LNCaP clone FGC (cell line): Measurements from ENCODE around the gene SNRNP25.
"Not testable (repeated sequence)": the region's sequence is repeated elsewhere in the genome, so short reads cannot be mapped to it uniquely, and the experiment has no call there.

ENCODE experiments used
- DNase-seq: peaks from one replicate; pipeline ENCODE4 v3.0.0-alpha.2; 2011; ENCODE audit warnings: low read depth
- H3K4me3 ChIP-seq: 2 replicates; pipeline ENCODE4 v1.5.1; 2011; ENCODE audit warnings: mild to moderate bottlenecking, low read depth, low read length, control low read depth
- TF ChIP-seq, protein P1 (sequence below): IDR thresholded peaks from 2 replicates; pipeline ENCODE4 v1.5.1; 2012; ENCODE audit warnings: mild to moderate bottlenecking; ENCODE audit not compliant: control insufficient read depth, insufficient read depth; ENCODE audit errors: extremely low read depth

Gene SNRNP25

DNA sequence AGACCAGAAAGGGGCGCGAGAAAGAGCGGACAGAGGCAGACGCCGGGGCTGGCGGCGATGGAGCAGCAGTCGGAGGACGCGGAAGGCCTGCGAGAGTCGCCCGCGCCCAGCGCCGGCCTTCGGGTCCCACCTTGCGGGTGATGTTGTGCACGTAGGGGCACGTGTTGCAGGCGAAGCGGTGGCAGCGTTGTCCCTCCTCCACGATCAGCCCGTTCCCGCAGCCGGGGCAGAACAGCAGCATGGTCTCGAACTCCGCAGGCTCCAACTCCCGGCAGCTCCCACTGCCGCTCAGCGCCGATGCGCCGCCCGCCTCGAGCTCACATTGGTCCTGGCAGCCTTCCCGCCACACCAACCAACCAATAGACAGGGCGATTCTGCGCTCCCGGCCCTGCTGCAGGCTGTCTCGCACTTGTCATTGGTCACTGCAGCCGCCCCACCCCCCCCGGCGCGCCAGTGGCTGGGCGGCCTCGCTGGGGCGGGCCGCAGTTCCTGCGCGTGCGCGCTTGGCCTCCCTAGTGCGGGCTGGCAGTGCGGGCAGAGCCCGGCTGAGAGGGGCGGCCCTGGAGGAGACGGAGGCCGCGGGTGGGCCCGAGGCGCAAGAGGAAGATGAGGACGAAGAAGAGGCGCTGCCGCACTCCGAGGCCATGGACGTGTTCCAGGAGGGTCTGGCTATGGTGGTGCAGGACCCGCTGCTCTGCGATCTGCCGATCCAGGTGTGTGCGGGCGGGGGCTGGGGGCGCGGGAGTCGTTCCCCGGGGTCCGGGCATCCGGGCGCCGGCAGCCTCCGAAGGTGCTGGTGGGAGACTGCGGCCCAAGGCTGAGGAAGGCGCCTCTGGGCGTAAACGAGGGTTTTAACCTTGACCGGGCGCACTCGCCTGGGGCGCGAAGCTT, at the start of gene SNRNP25, which contains the start of gene POLR3K:
SNRNP25 (plus strand) TSS at position 483 of the 891 bp plus-strand sequence; CDS start at position 672, 189 bp downstream.
POLR3K (minus strand) TSS at position 263 of the 891 bp plus-strand sequence; CDS start at position 241, 22 bp downstream.
- TF ChIP-seq, protein P1, sequence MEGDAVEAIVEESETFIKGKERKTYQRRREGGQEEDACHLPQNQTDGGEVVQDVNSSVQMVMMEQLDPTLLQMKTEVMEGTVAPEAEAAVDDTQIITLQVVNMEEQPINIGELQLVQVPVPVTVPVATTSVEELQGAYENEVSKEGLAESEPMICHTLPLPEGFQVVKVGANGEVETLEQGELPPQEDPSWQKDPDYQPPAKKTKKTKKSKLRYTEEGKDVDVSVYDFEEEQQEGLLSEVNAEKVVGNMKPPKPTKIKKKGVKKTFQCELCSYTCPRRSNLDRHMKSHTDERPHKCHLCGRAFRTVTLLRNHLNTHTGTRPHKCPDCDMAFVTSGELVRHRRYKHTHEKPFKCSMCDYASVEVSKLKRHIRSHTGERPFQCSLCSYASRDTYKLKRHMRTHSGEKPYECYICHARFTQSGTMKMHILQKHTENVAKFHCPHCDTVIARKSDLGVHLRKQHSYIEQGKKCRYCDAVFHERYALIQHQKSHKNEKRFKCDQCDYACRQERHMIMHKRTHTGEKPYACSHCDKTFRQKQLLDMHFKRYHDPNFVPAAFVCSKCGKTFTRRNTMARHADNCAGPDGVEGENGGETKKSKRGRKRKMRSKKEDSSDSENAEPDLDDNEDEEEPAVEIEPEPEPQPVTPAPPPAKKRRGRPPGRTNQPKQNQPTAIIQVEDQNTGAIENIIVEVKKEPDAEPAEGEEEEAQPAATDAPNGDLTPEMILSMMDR: no peak
- DNase-seq: peak; percentile 91
- peak within 1 kb of the TSS; percentile 90 for H3K4me3 ChIP-seq

DNA sequence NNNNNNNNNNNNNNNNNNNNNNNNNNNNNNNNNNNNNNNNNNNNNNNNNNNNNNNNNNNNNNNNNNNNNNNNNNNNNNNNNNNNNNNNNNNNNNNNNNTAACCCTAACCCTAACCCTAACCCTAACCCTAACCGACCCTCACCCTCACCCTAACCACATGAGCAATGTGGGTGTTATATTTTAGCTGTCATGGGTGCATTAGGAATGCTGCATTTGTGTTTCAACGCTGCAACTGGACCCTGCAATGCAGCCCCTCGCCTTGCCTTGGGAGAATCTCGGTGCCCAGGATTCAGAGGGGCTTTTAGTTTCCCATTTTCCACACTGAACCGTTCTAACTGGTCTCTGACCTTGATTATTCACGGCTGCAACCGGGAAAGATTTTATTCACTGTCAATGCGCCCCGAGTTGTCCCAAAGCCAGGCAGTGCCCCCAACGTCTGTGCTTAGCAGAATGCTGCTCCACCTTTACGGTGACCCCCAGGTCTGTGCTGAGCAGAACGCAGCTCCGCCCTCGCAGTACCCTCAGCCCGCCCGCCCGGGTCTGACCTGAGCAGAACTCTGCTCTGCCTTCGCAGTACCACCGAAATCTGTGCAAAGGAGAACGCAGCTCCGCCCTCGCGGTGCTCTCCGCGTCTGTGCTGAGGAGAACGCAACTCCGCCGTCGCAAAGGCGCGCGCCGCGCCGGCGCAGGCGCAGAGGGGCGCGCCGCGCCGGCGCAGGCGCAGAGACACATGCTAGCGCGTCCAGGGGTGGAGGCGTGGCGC, 43.5 kb upstream of the SNRNP25 start:
- H3K4me3 ChIP-seq: 0 out of 2 replicates have a peak overlapping the region, but pooled peaks have one; percentile 6
- no peak for DNase-seq

DNA sequence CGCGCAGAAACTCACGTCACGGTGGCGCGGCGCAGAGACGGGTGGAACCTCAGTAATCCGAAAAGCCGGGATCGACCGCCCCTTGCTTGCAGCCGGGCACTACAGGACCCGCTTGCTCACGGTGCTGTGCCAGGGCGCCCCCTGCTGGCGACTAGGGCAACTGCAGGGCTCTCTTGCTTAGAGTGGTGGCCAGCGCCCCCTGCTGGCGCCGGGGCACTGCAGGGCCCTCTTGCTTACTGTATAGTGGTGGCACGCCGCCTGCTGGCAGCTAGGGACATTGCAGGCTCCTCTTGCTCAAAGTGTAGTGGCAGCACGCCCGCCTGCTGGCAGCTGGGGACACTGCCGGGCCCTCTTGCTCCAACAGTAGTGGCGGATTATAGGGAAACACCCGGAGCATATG, 42.9 kb upstream of the SNRNP25 start:
- TF ChIP-seq, protein P1: peak; percentile 69
- not testable (repeated sequence) for H3K4me3 ChIP-seq, DNase-seq

More for the DNA sequence above, 43.5 kb upstream of the SNRNP25 start:
- TF ChIP-seq, protein P1: no peak

DNA sequence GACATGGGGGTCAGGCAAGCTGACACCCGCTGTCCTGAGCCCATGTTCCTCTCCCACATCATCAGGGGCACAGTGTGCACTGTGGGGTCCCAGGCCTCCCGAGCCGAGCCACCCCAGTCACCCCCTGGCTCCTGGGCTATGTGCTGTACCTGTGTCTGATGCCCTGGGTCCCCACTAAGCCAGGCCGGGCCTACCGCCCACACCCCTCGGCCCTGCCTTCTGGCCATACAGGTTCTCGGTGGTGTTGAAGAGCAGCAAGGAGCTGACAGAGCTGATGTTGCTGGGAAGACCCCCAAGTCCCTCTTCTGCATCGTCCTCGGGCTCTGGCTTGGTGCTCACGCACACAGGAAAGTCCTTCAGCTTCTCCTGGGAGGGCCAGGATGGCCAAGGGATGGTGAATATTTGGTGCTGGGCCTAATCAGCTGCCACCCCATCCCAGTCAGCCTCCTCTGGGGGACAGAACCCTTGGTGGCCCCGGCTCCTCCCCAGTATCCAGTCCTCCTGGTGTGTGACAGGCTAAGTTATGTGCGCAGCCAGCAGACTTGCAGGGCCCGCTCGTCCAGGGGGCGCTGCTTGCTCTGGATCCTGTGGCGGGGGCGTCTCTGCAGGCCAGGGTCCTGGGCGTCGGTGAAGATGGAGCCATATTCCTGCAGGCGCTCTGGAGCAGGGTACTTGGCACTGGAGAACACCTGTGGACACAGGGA, 36.4 kb upstream of the SNRNP25 start:
- not testable (repeated sequence) for H3K4me3 ChIP-seq, DNase-seq

DNA sequence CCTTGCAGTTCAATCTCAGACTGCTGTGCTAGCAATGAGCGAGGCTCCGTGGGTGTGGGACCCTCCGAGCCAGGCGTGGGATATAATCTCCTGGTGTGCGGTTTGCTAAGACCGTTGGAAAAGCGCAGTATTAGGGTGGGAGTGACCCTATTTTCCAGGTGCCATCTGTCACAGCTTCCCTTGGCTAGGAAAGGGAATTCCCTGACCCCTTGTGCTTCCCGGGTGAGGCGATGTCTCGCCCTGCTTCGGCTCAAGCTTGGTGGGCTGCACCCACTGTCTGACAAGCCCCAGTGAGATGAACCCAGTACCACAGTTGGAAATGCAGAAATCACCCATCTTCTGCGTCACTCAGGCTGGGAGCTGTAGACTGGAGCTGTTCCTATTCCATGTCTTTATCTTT, 32.7 kb upstream of the SNRNP25 start:
- H3K4me3 ChIP-seq, DNase-seq: not testable (repeated sequence)

DNA sequence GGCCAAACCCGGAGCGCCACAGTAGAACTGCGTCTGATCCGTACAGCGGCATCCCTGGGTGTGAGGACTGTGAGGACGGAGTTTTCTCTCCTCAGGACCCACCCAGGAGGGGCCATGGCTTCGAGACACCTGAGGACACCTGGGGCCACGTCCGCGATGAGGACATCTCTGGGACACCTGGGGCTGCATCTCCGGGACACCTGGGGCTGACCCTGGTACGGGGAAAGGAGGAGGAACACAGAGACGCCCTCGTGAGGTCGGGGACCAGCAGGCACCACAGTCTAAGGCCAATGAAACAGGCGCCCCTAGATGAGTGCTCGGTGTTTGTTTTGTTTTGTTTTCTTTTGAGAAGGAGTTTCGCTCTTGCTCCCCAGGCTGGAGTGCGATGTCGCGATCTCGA, 29.5 kb upstream of the SNRNP25 start:
- DNase-seq, H3K4me3 ChIP-seq: not testable (repeated sequence)

DNA sequence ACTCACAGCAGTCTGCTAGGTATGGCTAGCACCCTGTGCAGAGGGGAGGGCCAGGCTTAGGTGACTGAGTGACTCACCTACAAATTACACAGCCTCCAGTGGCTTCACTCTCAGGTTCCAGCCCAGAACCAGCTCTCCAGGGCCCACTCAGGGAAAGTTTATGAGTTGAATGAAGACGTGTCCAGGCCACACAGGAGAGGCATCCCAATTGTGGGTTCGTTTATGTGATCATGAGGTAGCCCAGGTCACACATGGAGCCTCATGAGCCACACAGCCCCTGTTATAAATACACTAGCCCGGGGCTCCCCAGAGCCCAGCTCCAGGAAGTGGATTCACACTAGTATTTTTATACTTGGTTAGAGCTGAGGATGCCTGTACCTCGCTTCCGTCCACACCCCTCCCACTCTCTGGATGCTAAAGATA, 27.7 kb upstream of the SNRNP25 start:
- DNase-seq, H3K4me3 ChIP-seq: not testable (repeated sequence)

DNA sequence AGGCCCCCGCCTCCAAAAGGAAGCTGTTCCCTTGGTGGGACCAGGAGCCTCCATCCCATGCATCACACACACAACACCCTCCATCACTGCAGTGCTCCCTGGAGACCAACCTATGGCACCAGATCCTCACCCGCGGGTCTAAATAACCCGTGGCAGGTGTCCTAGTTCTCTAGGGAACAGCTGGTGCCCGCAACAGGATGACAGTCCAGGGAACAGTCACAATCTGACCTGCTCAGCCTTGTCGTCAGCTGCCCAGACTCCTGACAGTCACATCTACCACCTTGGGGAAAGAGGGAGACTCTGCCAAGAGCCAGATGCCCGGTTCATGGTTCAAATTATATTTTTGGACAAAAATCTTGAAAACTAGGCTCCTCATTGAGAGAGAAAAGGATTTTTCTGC, 23.0 kb upstream of the SNRNP25 start:
- not testable (repeated sequence) for DNase-seq, H3K4me3 ChIP-seq

DNA sequence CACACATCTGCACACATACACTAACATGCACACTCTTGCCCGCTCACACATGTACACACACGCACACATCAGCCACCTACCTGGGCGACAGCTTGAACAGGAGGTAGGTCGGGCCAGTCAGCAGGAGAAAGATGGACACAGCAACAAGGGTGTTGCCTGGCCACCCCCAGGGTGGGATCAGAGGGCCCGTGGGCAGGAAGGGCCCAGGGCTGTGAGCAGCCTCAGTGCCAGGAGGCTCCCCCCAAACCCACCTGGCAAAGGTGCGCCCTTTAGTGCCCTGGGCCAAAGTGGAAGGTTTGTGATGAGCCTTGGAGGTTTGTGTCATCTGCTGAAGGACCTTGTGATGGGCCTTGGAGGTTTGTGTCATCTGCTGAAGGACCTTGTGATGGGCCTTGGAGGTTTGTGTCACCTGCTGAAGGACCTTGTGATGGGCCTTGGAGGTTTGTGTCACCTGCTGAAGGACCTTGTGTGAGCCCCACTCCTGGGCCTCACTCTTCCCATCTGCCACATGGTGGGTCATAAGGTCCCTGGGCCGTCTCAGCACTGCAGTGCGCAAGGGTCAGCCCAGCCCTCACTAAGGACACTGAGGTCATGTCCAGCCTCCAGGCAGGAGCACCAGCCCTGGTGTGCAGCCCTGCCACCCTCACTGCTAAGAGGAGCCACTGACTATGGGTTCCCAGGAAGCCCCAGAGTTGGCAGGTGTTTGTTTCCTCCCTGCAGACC, 20.3 kb upstream of the SNRNP25 start:
- H3K4me3 ChIP-seq, DNase-seq: not testable (repeated sequence)
